Stimulated activated CD4-positive, alpha-beta T cell treated with anti-CD3 and anti-CD28 coated beads, TNF-alpha, amount 100 ng/mL, for 24 hours (primary cell): Measurements from ENCODE around the gene XIAP.
A peak's percentile ranks its signal among the peaks of the same experiment; 100 is the strongest.

Source experiments
- DNase-seq, 3 experiments: peaks; one replicate each; pipeline ENCODE4 v3.0.0-alpha.2; 2020; ENCODE audit warnings: low read depth in 3 of 3

XIAP gene

GRCh38 chrX:123959281-123960063, 99.6 kb downstream of the XIAP start:
- no peak for DNase-seq

DNA sequence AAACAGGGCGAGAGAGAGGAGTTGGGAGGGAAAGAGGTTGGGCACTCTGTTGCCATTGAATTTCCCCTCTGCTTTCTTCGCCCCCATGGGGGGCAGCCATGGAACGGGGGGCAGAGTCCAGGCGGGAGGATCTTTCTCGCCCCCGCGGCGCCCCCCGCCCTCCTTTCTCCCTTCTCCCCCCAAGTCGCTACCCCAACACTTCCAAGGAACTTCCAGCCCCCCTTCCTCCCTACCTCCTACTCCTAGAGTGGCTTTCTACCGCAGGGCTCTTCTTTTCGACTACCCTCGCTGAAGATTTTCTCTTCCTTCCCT, 101.1 kb downstream of the XIAP start:
- DNase-seq = no peak

GRCh38 chrX:123961268-123962005, 101.6 kb downstream of the XIAP start, which contains the start of gene STAG2:
STAG2 (plus strand) TSS chrX:123961706; CDS start chrX:124022628, 60,922 bp downstream.
- peak; percentile 21 to 58 (median 27) for DNase-seq

GRCh38 chrX:123962006-123962467, 102.2 kb downstream of the XIAP start:
- no peak for DNase-seq

GRCh38 chrX:123962794-123963373, 103.0 kb downstream of the XIAP start:
- DNase-seq = peak; percentile 65 to 83 (median 70)
